ENCODE data around the gene PCNT.

Gene PCNT

DNA sequence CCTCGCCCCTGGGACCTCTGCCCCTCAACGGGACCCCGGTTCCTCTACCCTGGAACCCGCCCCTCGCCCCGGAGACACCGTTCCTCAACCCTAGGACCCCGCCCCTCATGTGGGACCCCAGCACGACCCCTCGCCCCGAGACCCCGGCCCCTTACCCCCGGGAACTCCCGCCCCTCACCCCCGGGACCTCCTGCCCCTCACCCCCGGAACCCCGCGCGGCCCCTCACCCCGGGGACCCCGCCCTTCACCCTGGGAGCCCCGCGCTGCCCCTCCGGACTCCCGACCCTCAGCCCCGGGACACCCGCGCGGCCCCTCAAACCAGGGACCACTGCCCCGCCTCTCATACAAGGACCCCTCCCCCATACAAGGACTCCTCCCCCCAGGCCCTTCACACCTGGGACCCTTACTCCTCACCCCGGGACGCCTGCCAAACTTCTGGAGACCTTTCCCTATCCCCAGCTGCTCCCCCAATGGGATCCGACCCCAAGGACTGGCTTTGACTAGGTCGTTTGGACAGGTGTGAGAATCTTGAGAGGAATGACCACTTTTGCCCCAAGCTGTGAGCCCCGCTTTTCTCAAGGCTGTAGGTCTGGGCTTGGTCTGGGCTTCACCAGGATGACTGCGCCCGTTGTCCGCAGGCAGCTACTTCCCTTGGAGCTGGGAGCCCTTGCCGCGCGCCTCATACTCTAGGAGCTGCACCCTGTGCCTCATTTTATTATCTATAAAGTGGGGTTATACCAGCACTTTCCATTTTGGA lies 135.6 kb downstream of the PCNT start:
- TF ChIP-seq, protein P1, sequence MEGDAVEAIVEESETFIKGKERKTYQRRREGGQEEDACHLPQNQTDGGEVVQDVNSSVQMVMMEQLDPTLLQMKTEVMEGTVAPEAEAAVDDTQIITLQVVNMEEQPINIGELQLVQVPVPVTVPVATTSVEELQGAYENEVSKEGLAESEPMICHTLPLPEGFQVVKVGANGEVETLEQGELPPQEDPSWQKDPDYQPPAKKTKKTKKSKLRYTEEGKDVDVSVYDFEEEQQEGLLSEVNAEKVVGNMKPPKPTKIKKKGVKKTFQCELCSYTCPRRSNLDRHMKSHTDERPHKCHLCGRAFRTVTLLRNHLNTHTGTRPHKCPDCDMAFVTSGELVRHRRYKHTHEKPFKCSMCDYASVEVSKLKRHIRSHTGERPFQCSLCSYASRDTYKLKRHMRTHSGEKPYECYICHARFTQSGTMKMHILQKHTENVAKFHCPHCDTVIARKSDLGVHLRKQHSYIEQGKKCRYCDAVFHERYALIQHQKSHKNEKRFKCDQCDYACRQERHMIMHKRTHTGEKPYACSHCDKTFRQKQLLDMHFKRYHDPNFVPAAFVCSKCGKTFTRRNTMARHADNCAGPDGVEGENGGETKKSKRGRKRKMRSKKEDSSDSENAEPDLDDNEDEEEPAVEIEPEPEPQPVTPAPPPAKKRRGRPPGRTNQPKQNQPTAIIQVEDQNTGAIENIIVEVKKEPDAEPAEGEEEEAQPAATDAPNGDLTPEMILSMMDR (IDR thresholded peaks at IDR 0.05): no peak

DNA sequence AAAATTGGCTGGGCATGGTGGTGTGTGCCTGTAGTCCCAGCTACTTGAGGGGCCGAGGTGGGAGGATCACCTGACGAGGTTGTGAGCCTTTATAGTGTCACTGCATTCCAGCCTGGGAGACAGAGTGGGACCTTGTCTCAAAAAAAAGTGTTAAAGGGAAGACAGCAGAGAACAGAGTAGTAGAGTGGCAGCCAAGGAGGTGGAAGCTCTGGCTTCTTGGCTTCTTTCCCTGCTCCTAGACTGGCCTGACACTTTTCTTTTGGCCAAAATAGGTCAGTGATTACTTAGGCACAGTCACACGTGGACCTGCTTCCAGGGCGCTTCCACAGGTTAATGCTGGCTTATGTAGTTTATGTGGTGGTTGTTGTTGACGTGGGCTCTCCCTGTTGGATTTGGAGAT lies 138.0 kb downstream of the PCNT start:
- TF ChIP-seq, protein P1 (IDR thresholded peaks at IDR 0.05): no peak

DNA sequence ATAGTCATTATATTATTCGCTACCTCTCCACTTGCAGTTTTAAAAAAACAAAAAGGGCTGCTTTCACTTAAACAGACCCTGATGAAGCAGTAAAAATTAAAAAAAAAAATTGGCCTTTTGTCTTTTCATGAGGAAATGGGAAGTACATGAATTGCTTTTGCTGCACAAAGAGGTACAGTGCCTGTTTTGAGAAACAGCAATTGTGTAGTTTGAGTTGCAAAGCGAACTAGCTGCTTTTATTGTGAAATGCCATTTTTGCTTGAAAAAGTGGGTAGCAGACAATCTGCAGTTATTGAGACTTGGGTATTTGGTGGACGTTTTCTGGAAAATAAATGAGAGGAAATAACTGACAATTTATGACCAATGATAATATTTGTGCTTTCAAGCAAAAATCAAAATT lies 141.7 kb downstream of the PCNT start:
- TF ChIP-seq, protein P1 (IDR thresholded peaks at IDR 0.05): no peak

- TF ChIP-seq, protein P1 (IDR thresholded peaks at IDR 0.05): no peak
These were observed 144.3 kb downstream of the PCNT start for GRCh38 chr21:46468108-46468774.

- TF ChIP-seq, protein P1 (IDR thresholded peaks at IDR 0.05): no peak
These were observed 145.3 kb downstream of the PCNT start for GRCh38 chr21:46469275-46469674.

GRCh38 chr21:46471514-46471913 lies 147.6 kb downstream of the PCNT start:
- TF ChIP-seq, protein P1 (IDR thresholded peaks at IDR 0.05): no peak

GRCh38 chr21:46472246-46472645 lies 148.3 kb downstream of the PCNT start:
- TF ChIP-seq, protein P1 (IDR thresholded peaks at IDR 0.05): no peak

Data from LNCAP (cell line).